ENCODE results near the gene MLEC.

DNA sequence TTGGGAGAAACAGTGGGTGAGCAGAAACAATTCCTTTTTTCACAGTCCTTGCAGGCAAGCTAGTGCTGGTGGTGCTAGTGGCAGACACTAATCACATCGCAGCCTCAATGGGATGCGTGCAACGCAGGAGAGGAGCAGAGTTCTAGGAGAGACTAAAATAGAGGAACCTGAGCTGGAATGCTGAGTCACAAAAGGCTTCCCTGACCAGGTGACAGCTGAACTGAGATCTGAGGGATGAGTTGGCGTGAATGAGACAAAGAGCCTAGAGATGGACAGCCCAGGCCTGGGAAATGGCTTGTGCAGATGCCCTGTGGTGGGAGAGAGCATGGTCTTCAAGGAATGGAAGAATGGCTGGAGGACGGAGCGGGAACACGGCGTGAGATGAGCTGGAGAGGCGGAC is 64.4 kb downstream of the MLEC start:
- TF ChIP-seq, protein P1, sequence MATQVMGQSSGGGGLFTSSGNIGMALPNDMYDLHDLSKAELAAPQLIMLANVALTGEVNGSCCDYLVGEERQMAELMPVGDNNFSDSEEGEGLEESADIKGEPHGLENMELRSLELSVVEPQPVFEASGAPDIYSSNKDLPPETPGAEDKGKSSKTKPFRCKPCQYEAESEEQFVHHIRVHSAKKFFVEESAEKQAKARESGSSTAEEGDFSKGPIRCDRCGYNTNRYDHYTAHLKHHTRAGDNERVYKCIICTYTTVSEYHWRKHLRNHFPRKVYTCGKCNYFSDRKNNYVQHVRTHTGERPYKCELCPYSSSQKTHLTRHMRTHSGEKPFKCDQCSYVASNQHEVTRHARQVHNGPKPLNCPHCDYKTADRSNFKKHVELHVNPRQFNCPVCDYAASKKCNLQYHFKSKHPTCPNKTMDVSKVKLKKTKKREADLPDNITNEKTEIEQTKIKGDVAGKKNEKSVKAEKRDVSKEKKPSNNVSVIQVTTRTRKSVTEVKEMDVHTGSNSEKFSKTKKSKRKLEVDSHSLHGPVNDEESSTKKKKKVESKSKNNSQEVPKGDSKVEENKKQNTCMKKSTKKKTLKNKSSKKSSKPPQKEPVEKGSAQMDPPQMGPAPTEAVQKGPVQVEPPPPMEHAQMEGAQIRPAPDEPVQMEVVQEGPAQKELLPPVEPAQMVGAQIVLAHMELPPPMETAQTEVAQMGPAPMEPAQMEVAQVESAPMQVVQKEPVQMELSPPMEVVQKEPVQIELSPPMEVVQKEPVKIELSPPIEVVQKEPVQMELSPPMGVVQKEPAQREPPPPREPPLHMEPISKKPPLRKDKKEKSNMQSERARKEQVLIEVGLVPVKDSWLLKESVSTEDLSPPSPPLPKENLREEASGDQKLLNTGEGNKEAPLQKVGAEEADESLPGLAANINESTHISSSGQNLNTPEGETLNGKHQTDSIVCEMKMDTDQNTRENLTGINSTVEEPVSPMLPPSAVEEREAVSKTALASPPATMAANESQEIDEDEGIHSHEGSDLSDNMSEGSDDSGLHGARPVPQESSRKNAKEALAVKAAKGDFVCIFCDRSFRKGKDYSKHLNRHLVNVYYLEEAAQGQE (IDR thresholded peaks at IDR 0.05; ENCODE audit: borderline replicate concordance in 1 of 2, low read depth in 1 of 2, low read length in 2 of 2): no peak
- no peak for TF ChIP-seq ZNF670 (CRISPR knock-in tag; IDR thresholded peaks at IDR 0.05; ENCODE audit: borderline replicate concordance)
- TF ChIP-seq, protein P2, sequence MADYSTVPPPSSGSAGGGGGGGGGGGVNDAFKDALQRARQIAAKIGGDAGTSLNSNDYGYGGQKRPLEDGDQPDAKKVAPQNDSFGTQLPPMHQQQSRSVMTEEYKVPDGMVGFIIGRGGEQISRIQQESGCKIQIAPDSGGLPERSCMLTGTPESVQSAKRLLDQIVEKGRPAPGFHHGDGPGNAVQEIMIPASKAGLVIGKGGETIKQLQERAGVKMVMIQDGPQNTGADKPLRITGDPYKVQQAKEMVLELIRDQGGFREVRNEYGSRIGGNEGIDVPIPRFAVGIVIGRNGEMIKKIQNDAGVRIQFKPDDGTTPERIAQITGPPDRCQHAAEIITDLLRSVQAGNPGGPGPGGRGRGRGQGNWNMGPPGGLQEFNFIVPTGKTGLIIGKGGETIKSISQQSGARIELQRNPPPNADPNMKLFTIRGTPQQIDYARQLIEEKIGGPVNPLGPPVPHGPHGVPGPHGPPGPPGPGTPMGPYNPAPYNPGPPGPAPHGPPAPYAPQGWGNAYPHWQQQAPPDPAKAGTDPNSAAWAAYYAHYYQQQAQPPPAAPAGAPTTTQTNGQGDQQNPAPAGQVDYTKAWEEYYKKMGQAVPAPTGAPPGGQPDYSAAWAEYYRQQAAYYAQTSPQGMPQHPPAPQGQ (CRISPR knock-in tag; IDR thresholded peaks at IDR 0.05; ENCODE audit: borderline replicate concordance): no peak
- TF ChIP-seq, protein P3, sequence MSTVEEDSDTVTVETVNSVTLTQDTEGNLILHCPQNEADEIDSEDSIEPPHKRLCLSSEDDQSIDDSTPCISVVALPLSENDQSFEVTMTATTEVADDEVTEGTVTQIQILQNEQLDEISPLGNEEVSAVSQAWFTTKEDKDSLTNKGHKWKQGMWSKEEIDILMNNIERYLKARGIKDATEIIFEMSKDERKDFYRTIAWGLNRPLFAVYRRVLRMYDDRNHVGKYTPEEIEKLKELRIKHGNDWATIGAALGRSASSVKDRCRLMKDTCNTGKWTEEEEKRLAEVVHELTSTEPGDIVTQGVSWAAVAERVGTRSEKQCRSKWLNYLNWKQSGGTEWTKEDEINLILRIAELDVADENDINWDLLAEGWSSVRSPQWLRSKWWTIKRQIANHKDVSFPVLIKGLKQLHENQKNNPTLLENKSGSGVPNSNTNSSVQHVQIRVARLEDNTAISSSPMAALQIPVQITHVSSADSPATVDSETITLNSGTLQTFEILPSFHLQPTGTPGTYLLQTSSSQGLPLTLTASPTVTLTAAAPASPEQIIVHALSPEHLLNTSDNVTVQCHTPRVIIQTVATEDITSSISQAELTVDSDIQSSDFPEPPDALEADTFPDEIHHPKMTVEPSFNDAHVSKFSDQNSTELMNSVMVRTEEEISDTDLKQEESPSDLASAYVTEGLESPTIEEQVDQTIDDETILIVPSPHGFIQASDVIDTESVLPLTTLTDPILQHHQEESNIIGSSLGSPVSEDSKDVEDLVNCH (CRISPR knock-in tag; IDR thresholded peaks at IDR 0.05): no peak
